ENCODE measurements around the gene TMEM184B.

TMEM184B gene

GRCh38 chr22:38230108-38230825 lies 42.5 kb downstream of the TMEM184B start:
- Mint-ChIP-seq H3K9me3 (no peaks in the 10 kb centered on the region), H3K27ac (peak overlapping the region; percentile 25 to 82), H3K4me3 (peak overlapping the region in 1 of 2 donors; percentile 17), H3K4me1 (ENCODE audit: low read depth in 2 of 2) (peaks cover 0 to 18% of the 10 kb centered on the region in 2 donors), H3K27me3 (no peaks in the 10 kb centered on the region), H3K36me3 (ENCODE audit: insufficient read depth) (peaks cover 25% of the 10 kb centered on the region)
- DNase-seq (peak; percentile 44 to 52 (median 46)), ATAC-seq (replicated peaks) (peak; percentile 76)

DNA sequence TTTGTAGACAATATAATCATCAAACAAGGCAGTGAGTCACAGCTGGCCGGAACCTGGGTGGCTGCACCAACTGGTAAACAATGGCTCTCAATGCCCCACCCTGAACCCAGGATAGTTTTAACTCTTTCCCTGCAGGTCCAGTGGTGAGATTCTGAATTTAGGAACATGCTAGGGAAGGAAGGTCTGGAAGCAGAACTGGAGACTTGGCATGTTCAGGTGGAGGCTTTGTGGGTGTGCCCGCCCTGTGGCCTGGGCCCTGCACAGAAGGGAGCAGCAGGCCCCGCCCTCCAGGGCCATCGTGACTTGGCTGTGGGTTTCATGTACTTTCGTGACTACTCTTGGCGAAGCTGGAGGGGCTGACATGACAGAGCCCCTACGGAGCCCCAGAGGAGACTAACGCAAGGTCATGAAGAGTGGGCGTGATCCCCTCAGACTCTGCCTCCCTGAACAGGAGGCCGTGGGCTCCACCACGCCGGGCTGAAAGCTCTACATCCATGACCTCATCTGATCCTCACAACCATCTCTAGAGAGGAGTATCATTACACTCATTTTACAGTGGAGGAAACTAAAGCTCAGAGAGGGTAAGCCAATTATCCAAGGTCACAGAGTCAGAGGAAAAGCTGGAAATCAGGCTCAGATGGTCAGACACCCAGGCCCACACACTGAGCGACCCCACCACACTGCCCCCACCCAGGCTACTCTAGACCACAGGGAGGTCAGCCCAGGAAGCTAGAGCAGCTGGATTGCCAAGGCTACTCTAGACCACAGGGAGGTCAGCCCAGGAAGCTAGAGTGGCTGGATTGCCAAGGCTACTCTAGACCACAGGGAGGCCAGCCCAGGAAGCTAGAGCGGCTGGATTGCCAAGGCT lies 43.7 kb downstream of the TMEM184B start:
- Mint-ChIP-seq H3K27me3 (no peaks in the 10 kb centered on the region), H3K9me3 (no peaks in the 10 kb centered on the region), H3K4me3 (peak overlapping the region in 1 of 2 donors; percentile 24), H3K27ac (peak overlapping the region; percentile 81 to 84), H3K36me3 (ENCODE audit: insufficient read depth) (peaks cover 26% of the 10 kb centered on the region), H3K4me1 (ENCODE audit: low read depth in 2 of 2) (peaks cover 0 to 18% of the 10 kb centered on the region in 2 donors)
- ATAC-seq (replicated peaks): peak; percentile 56
- DNase-seq: no peak

GRCh38 chr22:38228326-38228872 lies 44.4 kb downstream of the TMEM184B start:
- no peaks in the 10 kb centered on the region for H3K9me3 Mint-ChIP-seq
- peak overlapping the region in 1 of 2 donors; percentile 24 for H3K4me3 Mint-ChIP-seq
- peaks cover 0 to 18% of the 10 kb centered on the region in 2 donors for H3K4me1 Mint-ChIP-seq (ENCODE audit: low read depth in 2 of 2)
- no peaks in the 10 kb centered on the region for H3K27me3 Mint-ChIP-seq
- peaks cover 27% of the 10 kb centered on the region for H3K36me3 Mint-ChIP-seq (ENCODE audit: insufficient read depth)
- no peak for DNase-seq
- ATAC-seq (replicated peaks): no peak
- H3K27ac Mint-ChIP-seq: peak overlapping the region; percentile 81 to 84

DNA sequence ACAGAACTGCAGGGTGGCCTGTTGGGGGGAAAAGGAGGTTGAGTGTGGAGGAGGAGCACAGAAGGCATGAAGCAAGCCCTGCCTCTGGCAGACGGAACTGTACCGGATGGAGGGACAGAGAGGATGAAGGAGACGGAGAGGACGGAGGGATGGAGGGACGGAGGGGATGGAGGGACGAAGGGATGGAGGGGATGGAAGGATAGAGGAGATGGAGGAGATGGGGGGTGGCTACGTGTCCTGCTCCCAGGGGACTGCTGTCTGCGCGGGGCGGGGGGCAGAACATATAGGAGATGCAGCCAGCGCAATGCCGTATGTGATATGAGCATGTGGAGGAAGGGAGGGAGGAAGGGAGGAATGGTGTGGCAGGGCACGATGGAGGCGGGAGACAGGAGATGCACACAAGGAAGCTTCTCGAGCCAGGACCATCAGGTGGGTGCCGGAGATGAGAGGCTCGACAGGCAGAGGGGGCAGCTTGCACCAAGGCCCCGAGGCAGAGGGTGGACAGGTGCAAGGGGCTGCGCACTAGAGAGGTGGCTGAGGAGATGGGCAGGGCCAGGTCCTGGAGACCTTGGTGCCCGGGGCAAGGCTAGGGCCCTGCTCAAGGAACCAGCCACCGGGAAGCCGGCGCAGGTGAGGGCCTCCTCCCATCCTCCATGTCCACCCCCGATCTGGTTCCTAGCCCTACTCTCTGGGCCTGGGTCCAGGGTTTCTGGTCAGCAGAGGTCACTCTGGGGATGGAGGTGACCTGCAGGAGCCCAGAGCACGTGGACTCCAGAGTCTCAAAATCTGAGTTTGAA lies 45.8 kb downstream of the TMEM184B start:
- Mint-ChIP-seq H3K4me3 (no peak overlapping the region), H3K27me3 (no peaks in the 10 kb centered on the region), H3K4me1 (ENCODE audit: low read depth in 2 of 2) (peaks cover 0 to 23% of the 10 kb centered on the region in 2 donors), H3K36me3 (ENCODE audit: insufficient read depth) (peaks cover 21% of the 10 kb centered on the region), H3K27ac (no peak overlapping the region), H3K9me3 (no peaks in the 10 kb centered on the region)
- DNase-seq (no peak), ATAC-seq (replicated peaks) (no peak)

DNA sequence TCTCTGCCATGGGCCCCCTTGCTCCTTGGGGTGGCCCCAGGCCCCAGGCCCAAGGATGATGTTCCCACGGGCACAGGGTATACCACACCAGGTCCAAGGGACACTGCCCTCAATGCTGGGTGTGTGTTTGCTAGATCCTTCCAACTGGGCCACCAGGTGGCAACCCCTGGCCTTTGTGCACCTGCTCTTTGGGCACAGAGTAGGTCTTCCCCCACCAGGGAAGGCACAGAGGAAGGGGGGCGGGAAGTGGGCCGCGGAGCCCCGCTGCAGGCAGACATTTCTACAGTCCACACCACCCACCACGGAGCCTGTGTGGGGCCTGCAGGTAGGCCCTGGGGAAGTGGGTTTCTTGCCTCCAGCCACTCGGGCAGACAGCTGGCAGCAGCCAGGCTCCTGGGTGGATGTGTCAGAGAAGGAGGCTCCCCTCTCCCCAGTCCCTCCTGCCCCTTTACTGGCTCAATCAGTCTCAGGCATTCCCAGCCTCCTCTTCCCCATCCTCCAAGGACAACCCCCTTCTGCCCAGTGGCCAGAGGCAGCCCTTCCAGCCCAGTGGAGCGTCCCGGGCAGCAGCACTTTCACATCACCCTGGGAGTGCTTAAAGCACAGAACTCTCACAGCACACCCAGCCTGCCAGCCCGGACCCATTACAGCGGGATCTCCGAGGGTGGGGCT lies 49.4 kb downstream of the TMEM184B start:
- Mint-ChIP-seq H3K9me3 (no peaks in the 10 kb centered on the region), H3K36me3 (ENCODE audit: insufficient read depth) (peaks cover 45% of the 10 kb centered on the region), H3K4me1 (ENCODE audit: low read depth in 2 of 2) (peaks cover 6 to 20% of the 10 kb centered on the region in 2 donors), H3K4me3 (no peak overlapping the region), H3K27ac (peak overlapping the region in 1 of 2 donors; percentile 95), H3K27me3 (no peaks in the 10 kb centered on the region)
- DNase-seq (no peak), ATAC-seq (replicated peaks) (no peak)

GRCh38 chr22:38222797-38223119 lies 50.1 kb downstream of the TMEM184B start:
- DNase-seq (no peak), ATAC-seq (replicated peaks) (no peak)
- Mint-ChIP-seq H3K4me3 (no peak overlapping the region), H3K27me3 (no peaks in the 10 kb centered on the region), H3K4me1 (ENCODE audit: low read depth in 2 of 2) (peaks cover 6 to 25% of the 10 kb centered on the region in 2 donors), H3K36me3 (ENCODE audit: insufficient read depth) (peaks cover 52% of the 10 kb centered on the region), H3K9me3 (no peaks in the 10 kb centered on the region), H3K27ac (peak overlapping the region in 1 of 2 donors; percentile 95)

GRCh38 chr22:38221908-38222796 lies 50.7 kb downstream of the TMEM184B start:
- Mint-ChIP-seq H3K4me3 (no peak overlapping the region), H3K4me1 (ENCODE audit: low read depth in 2 of 2) (peaks cover 6 to 25% of the 10 kb centered on the region in 2 donors), H3K9me3 (no peaks in the 10 kb centered on the region), H3K27me3 (no peaks in the 10 kb centered on the region), H3K36me3 (ENCODE audit: insufficient read depth) (peaks cover 58% of the 10 kb centered on the region), H3K27ac (peak overlapping the region in 1 of 2 donors; percentile 95)
- no peak for ATAC-seq (replicated peaks)
- no peak for DNase-seq

DNA sequence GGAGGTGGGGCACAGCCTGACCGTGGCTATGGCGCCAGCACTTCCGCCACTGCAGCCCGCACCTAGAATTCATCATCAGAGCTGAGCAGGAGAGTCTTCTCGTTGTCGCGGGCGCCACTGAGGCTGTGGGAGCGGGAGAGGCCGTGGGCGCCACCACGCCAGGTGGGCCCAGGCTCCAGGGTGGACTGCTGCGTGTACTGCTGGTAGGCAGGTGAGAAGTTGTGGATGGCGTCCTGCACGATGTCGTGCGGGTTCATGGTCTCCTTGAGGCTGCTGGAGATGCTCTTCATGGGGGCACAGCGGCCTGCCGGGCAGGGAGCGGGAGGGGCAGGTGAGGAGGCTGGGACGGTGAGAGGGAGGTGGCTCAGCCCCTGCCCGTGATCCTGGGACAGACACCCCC lies 51.4 kb downstream of the TMEM184B start:
- no peaks in the 10 kb centered on the region for H3K27me3 Mint-ChIP-seq
- H3K27ac Mint-ChIP-seq: peak overlapping the region in 1 of 2 donors; percentile 95
- peaks cover 65% of the 10 kb centered on the region for H3K36me3 Mint-ChIP-seq (ENCODE audit: insufficient read depth)
- ATAC-seq (replicated peaks) (no peak), DNase-seq (no peak)
- no peaks in the 10 kb centered on the region for H3K9me3 Mint-ChIP-seq
- H3K4me3 Mint-ChIP-seq: no peak overlapping the region
- peaks cover 6 to 25% of the 10 kb centered on the region in 2 donors for H3K4me1 Mint-ChIP-seq (ENCODE audit: low read depth in 2 of 2)

DNA sequence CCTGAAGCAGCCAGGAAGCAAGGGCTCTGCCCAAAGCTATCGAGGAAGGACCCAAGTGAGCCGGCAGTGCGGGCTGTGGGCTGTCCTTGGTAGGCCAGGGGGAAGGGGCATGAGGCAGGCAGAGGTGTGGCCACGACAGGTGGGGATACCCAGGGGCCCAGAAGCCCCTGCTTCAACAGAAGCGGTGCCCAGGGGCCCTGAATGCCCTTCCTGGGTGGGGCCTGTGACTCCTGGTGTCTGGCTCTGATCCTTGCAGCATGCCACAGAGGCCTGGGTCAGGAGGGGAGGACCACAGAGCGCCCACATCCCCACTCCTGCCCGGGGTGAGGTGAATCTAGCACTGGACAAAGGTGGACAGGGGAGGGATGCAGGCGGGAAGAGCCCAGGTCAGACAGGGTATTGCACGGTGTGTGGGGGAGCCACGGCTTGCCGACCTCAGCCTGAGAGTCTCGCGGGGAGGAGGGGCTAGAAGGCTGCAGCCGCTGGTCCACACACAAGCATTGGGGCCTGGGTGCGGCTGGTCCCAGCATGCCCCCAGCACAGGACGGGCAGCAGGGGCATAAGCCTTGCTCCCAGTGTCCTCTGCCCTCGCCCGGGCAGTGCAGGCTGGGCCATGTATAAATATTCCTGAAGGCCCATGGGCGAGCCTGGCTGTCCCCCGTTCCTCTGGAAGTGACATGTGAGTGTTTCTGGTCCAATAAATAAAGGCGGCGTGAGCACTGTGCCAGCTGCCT lies 52.0 kb downstream of the TMEM184B start:
- DNase-seq (no peak), ATAC-seq (replicated peaks) (no peak)
- Mint-ChIP-seq H3K9me3 (no peaks in the 10 kb centered on the region), H3K27ac (peak overlapping the region in 1 of 2 donors; percentile 95), H3K36me3 (ENCODE audit: insufficient read depth) (peaks cover 69% of the 10 kb centered on the region), H3K27me3 (no peaks in the 10 kb centered on the region), H3K4me3 (no peak overlapping the region), H3K4me1 (ENCODE audit: low read depth in 2 of 2) (peaks cover 6 to 25% of the 10 kb centered on the region in 2 donors)

DNA sequence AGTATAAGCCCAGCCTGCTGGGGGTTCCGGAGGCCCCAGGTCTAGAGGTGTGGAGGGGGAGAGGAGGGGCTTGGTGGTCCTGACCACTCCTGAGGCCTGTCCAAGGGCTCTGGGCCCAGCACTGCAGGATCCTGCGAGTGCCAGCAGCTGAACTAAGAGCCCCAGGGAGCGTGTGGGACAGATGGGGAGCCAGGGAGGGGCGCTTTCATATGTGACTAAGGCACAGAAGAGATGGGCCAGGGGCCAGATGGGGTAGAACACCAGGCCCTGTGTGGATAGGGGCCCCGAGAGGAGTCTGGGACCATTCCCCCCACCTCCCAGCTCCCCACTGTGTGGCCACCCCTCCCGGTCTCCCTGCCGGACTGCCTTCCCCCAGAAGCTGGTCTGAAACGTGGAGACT lies 52.6 kb downstream of the TMEM184B start:
- H3K4me1 Mint-ChIP-seq (ENCODE audit: low read depth in 2 of 2): peaks cover 6 to 28% of the 10 kb centered on the region in 2 donors
- peaks cover 74% of the 10 kb centered on the region for H3K36me3 Mint-ChIP-seq (ENCODE audit: insufficient read depth)
- no peaks in the 10 kb centered on the region for H3K27me3 Mint-ChIP-seq
- H3K9me3 Mint-ChIP-seq: no peaks in the 10 kb centered on the region
- ATAC-seq (replicated peaks) (no peak), DNase-seq (no peak)
- H3K27ac Mint-ChIP-seq: peak overlapping the region; percentile 84 to 95
- no peak overlapping the region for H3K4me3 Mint-ChIP-seq

DNA sequence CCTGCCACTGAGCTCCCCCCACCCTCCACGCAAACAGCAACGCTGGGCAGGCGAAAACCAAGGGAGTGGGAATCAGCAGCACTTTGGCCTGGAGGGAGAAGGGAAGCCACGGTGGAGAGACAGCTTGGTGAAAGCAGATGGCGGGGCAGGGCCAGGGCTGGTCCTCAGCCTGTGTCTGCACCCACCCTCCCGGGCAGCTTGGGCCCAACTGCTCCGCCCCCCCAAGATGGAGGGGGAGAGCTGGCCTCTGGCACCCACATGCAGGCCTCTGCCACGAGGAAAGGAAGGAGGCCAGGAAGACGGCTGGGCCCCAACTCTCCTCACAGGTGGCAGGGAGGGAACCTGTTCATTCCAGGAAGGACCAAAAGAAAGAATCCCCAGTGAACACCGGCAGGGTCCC lies 53.2 kb downstream of the TMEM184B start:
- no peak for DNase-seq
- ATAC-seq (replicated peaks): no peak
- Mint-ChIP-seq H3K27me3 (no peaks in the 10 kb centered on the region), H3K9me3 (no peaks in the 10 kb centered on the region), H3K27ac (peak overlapping the region; percentile 84 to 95), H3K4me1 (ENCODE audit: low read depth in 2 of 2) (peaks cover 6 to 32% of the 10 kb centered on the region in 2 donors), H3K36me3 (ENCODE audit: insufficient read depth) (peaks cover 79% of the 10 kb centered on the region), H3K4me3 (peak overlapping the region in 1 of 2 donors; percentile 57)
